Measurements from ENCODE around the gene MRPL33. TPM values are rescaled to one million over a fixed set of nuclear protein-coding genes. Genes with fewer than 3 reads are reported as not detected.

The MRPL33 gene
- total RNA-seq, 1 experiment from 2014 or later, result 66.8 TPM

DNA sequence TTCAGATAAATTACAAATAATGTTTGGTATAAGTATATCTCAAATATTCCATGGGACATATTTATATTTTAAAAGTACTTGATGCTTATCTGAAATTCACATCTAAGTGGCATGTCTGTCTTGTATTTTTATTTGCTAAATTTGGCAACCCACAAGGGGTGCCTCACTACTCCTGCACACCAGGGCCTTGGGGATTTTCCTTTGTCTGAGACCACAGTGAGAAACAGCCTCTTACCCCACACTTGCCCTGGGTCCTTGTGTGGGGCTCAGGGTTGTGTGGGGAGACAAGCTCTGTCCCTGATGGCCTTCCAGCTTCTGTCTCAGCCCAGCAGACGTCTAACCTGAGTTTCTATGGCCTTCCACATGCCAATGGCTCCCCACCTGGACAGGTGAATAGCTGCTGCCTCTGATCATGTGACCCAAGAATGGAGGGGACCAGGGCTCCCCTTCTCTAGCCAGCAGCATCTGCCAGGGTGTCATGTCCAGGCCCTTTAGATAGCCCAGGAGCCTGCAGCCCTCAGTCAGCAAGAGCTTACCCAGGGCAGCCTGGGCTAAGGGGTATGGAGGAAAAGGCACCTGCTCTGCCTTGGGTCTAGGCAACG, 49.5 kb upstream of the MRPL33 start:
- Histone ChIP-seq H3K4me2 (ENCODE audit: insufficient read depth, insufficient read length, low read length) (no peak overlapping the region), H2BK20ac (ENCODE audit: low read depth, low read length, poor library complexity, severe bottlenecking) (no peak overlapping the region), H2BK12ac (ENCODE audit: insufficient read length, low read depth, low read length) (no peak overlapping the region), H3K79me1 (ENCODE audit: insufficient read depth, low read depth, low read length, poor library complexity, severe bottlenecking) (no peaks in the 10 kb centered on the region), H3K14ac (ENCODE audit: insufficient read depth, low read length) (no peak overlapping the region), H4K5ac (ENCODE audit: insufficient read length, low read depth, low read length) (no peak overlapping the region), H2AK5ac (ENCODE audit: insufficient read length, low read length) (no peak overlapping the region), H2AFZ (ENCODE audit: low read length) (no peak overlapping the region), H3K23me2 (ENCODE audit: insufficient read length, low read depth, low read length, poor library complexity, severe bottlenecking) (no peaks in the 10 kb centered on the region), H3K79me2 (ENCODE audit: insufficient read depth, low read length) (no peaks in the 10 kb centered on the region), H4K20me1 (ENCODE audit: control insufficient read depth, insufficient read depth, insufficient read length) (no peaks in the 10 kb centered on the region), H3K4me1 (ENCODE audit: insufficient read depth, low read length) (peaks cover 10% of the 10 kb centered on the region), H3K4ac (ENCODE audit: low read depth, low read length) (no peak overlapping the region), H3K27me3 (ENCODE audit: insufficient read depth, low read length) (no peaks in the 10 kb centered on the region), H2BK120ac (ENCODE audit: low read depth, low read length, poor library complexity, severe bottlenecking) (no peak overlapping the region), H4K8ac (replicated peaks; ENCODE audit: insufficient read length, low read depth, low read length) (no peak overlapping the region), H3K9ac (ENCODE audit: extremely low read depth, insufficient read length, low read length) (no peak overlapping the region), H2BK5ac (ENCODE audit: insufficient read length, low read length) (no peak overlapping the region), H3K56ac (ENCODE audit: insufficient read length, low read depth, low read length) (no peak overlapping the region), H2BK15ac (ENCODE audit: low read depth, low read length) (no peak overlapping the region), H3K27ac (ENCODE audit: insufficient read length, low read depth, low read length) (no peak overlapping the region), H3K9me3 (ENCODE audit: control insufficient read depth, low read depth, low read length) (no peaks in the 10 kb centered on the region), H3K23ac (ENCODE audit: insufficient read length, low read depth, low read length) (no peak overlapping the region), H3K18ac (ENCODE audit: insufficient read length, low read depth, low read length) (no peak overlapping the region), H4K91ac (ENCODE audit: insufficient read length, low read depth, low read length) (no peak overlapping the region), H3T11ph (ENCODE audit: low read length) (no peak overlapping the region)
- WGBS (ENCODE audit: extremely low coverage, insufficient read length, low lambda C conversion rate), result no CpG with 5 or more reads among the region's 2 CpGs
- H3K9me3 Mint-ChIP-seq, result no peaks in the 10 kb centered on the region
- TF ChIP-seq, protein P1, sequence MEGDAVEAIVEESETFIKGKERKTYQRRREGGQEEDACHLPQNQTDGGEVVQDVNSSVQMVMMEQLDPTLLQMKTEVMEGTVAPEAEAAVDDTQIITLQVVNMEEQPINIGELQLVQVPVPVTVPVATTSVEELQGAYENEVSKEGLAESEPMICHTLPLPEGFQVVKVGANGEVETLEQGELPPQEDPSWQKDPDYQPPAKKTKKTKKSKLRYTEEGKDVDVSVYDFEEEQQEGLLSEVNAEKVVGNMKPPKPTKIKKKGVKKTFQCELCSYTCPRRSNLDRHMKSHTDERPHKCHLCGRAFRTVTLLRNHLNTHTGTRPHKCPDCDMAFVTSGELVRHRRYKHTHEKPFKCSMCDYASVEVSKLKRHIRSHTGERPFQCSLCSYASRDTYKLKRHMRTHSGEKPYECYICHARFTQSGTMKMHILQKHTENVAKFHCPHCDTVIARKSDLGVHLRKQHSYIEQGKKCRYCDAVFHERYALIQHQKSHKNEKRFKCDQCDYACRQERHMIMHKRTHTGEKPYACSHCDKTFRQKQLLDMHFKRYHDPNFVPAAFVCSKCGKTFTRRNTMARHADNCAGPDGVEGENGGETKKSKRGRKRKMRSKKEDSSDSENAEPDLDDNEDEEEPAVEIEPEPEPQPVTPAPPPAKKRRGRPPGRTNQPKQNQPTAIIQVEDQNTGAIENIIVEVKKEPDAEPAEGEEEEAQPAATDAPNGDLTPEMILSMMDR (conservative IDR thresholded peaks at IDR 0.05), result no peak
- H3K4me1 Mint-ChIP-seq, result peaks cover 41 to 43% of the 10 kb centered on the region in 2 experiments
- DNase-seq, result no peak
- H3K4me3 Mint-ChIP-seq, result no peak overlapping the region
- H3K27ac Mint-ChIP-seq, result no peak overlapping the region
- peaks cover 5% of the 10 kb centered on the region; the same call in 1 of the 2 replicates for H3K27me3 Mint-ChIP-seq (ENCODE audit: low read depth)
- H3K36me3 Mint-ChIP-seq (ENCODE audit: insufficient read depth in 1 of 3, low read depth in 3 of 3), result no peaks in the 10 kb centered on the region

All from H9 (cell line).